Mesenchymal stem cell (in vitro differentiated cells and primary cell): ENCODE data around the gene STUB1.

Source experiments
- DNase-seq: peaks from one replicate; pipeline ENCODE4 v3.0.0-alpha.2; 2013
- H2AFZ ChIP-seq: one replicate; pipeline ENCODE4 v1.6.1; 2013; ENCODE audit warnings: low read depth, mild to moderate bottlenecking, control low read depth, inconsistent platforms, low read length, moderate library complexity
- H2AK5ac ChIP-seq: 2 replicates; pipeline ENCODE4 v1.6.1; 2013; ENCODE audit warnings: low read length, moderate library complexity, mild to moderate bottlenecking, inconsistent platforms; ENCODE audit not compliant: severe bottlenecking
- H2BK120ac ChIP-seq: one replicate; pipeline ENCODE4 v1.6.1; 2013; ENCODE audit warnings: low read depth, mild to moderate bottlenecking, inconsistent platforms, low read length, moderate library complexity
- H2BK12ac ChIP-seq, 2 experiments: one replicate each; pipeline ENCODE4 v1.6.1; 2013; ENCODE audit warnings: inconsistent platforms in 2 of 2, low read length in 2 of 2, mild to moderate bottlenecking in 2 of 2, moderate library complexity in 2 of 2, control low read depth in 1 of 2
- H2BK15ac ChIP-seq: one replicate; pipeline ENCODE4 v1.6.1; 2013; ENCODE audit warnings: mild to moderate bottlenecking, low read depth, inconsistent platforms; ENCODE audit not compliant: poor library complexity, severe bottlenecking
- H2BK5ac ChIP-seq: 2 replicates; pipeline ENCODE4 v1.6.1; 2013; ENCODE audit warnings: low read depth, mild to moderate bottlenecking, low read length, control low read depth, inconsistent platforms; ENCODE audit not compliant: poor library complexity, severe bottlenecking
- H3K14ac ChIP-seq, 2 experiments: one replicate each; pipeline ENCODE4 v1.6.1; 2013; ENCODE audit warnings: inconsistent platforms in 2 of 2, low read length in 2 of 2, control low read depth in 1 of 2, mild to moderate bottlenecking in 1 of 2, moderate library complexity in 1 of 2
- H3K18ac ChIP-seq, 2 experiments: one replicate each; pipeline ENCODE4 v1.6.1; 2013; ENCODE audit warnings: inconsistent platforms in 2 of 2, low read length in 2 of 2, control low read depth in 1 of 2, low read depth in 1 of 2, mild to moderate bottlenecking in 1 of 2
- H3K23ac ChIP-seq, 2 experiments: one replicate each; pipeline ENCODE4 v1.6.1; 2013; ENCODE audit warnings: inconsistent platforms in 2 of 2, low read length in 2 of 2, mild to moderate bottlenecking in 2 of 2, moderate library complexity in 2 of 2, control low read depth in 1 of 2
- H3K27ac ChIP-seq: 2 replicates; pipeline ENCODE4 v1.5.1; 2013; ENCODE audit warnings: mild to moderate bottlenecking, moderate library complexity, low read length, control low read depth, inconsistent platforms; ENCODE audit not compliant: poor library complexity, severe bottlenecking
- H3K27me3 ChIP-seq, 2 experiments: 2 replicates each; pipeline versions ENCODE4 v1.6.1 to v1.7.0; 2013; ENCODE audit warnings: low read length in 2 of 2, mild to moderate bottlenecking in 2 of 2, moderate library complexity in 2 of 2, control low read depth in 1 of 2, inconsistent platforms in 1 of 2; ENCODE audit not compliant: control insufficient read depth in 1 of 2, insufficient read depth in 1 of 2
- H3K36me3 ChIP-seq, 2 experiments: 2 replicates each; pipeline versions ENCODE4 v1.6.1 to v1.7.0; 2013; ENCODE audit warnings: low read length in 2 of 2, control low read depth in 1 of 2, inconsistent platforms in 1 of 2, low read depth in 1 of 2, mild to moderate bottlenecking in 1 of 2; ENCODE audit not compliant: insufficient read depth in 2 of 2, control insufficient read depth in 1 of 2
- H3K4ac ChIP-seq, 2 experiments: one replicate each; pipeline ENCODE4 v1.6.1; 2013; ENCODE audit warnings: inconsistent platforms in 2 of 2, low read length in 2 of 2, mild to moderate bottlenecking in 2 of 2, moderate library complexity in 2 of 2, control low read depth in 1 of 2, low read depth in 1 of 2
- H3K4me1 ChIP-seq: 2 replicates; pipeline ENCODE4 v1.6.1; 2013; ENCODE audit warnings: low read depth, low read length, control low read depth; ENCODE audit not compliant: control insufficient read depth, insufficient read depth
- H3K4me2 ChIP-seq: 2 replicates; pipeline ENCODE4 v1.6.1; 2013; ENCODE audit warnings: low read length, mild to moderate bottlenecking, inconsistent platforms; ENCODE audit not compliant: poor library complexity, severe bottlenecking
- H3K4me3 ChIP-seq, 2 experiments: 2 replicates each; pipeline versions ENCODE4 v1.5.1 to v1.7.0; 2013; ENCODE audit warnings: low read length in 2 of 2, mild to moderate bottlenecking in 2 of 2, control low read depth in 1 of 2, low read depth in 1 of 2; ENCODE audit not compliant: insufficient read depth in 1 of 2
- H3K79me1 ChIP-seq: replicated peaks from 2 replicates; pipeline ENCODE4 v1.6.1; 2013; ENCODE audit warnings: mild to moderate bottlenecking, control low read depth, low read length, inconsistent platforms; ENCODE audit not compliant: poor library complexity, severe bottlenecking
- H3K9ac ChIP-seq: 2 replicates; pipeline ENCODE4 v1.7.0; 2013; ENCODE audit warnings: mild to moderate bottlenecking, low read length, moderate library complexity
- H3K9me3 ChIP-seq: 2 replicates; pipeline ENCODE4 v1.7.0; 2013; ENCODE audit warnings: mild to moderate bottlenecking, low read length; ENCODE audit not compliant: control insufficient read depth
- H4K8ac ChIP-seq: one replicate; pipeline ENCODE4 v1.6.1; 2013; ENCODE audit warnings: inconsistent platforms, mild to moderate bottlenecking, low read length, moderate library complexity
- H4K91ac ChIP-seq: one replicate; pipeline ENCODE4 v1.6.1; 2013; ENCODE audit warnings: mild to moderate bottlenecking, low read length, inconsistent platforms
- WGBS: methylation state at CpG from one replicate; pipeline ENCODE4 v1.1.7; 2013; ENCODE audit warnings: mixed read lengths; 5-methylcytosine and 5-hydroxymethylcytosine counted together

Gene STUB1

GRCh38 chr16:671353-672131, 8.7 kb upstream of the STUB1 start:
- no peak overlapping the region for H3K4ac ChIP-seq
- no peak overlapping the region for H2AK5ac ChIP-seq
- no peak overlapping the region for H2AFZ ChIP-seq
- DNase-seq = no peak
- peaks cover 41 to 62% of the 10 kb centered on the region in 2 experiments for H3K36me3 ChIP-seq
- H3K9ac ChIP-seq = no peak overlapping the region
- no peak overlapping the region for H2BK5ac ChIP-seq
- no peaks in the 10 kb centered on the region for H3K27me3 ChIP-seq
- H4K91ac ChIP-seq = no peak overlapping the region
- no peak overlapping the region for H3K27ac ChIP-seq
- 96% methylated on average over 40 of the region's 40 CpGs for WGBS
- no peak overlapping the region for H3K4me2 ChIP-seq
- H3K79me1 ChIP-seq = peaks cover 23% of the 10 kb centered on the region
- H2BK120ac ChIP-seq = no peak overlapping the region
- H3K9me3 ChIP-seq = no peaks in the 10 kb centered on the region
- H3K23ac ChIP-seq = no peak overlapping the region
- no peak overlapping the region for H4K8ac ChIP-seq
- H3K14ac ChIP-seq = no peak overlapping the region
- H3K18ac ChIP-seq = no peak overlapping the region
- H2BK12ac ChIP-seq = no peak overlapping the region
- peaks cover 39% of the 10 kb centered on the region for H3K4me1 ChIP-seq
- no peak overlapping the region for H3K4me3 ChIP-seq
- H2BK15ac ChIP-seq = no peak overlapping the region

- DNase-seq = no peak
- Histone ChIP-seq H2BK15ac (no peak overlapping the region), H3K36me3 (peaks cover 41 to 65% of the 10 kb centered on the region in 2 experiments), H2AK5ac (no peak overlapping the region), H3K4ac (no peak overlapping the region), H3K4me1 (peaks cover 40% of the 10 kb centered on the region), H3K18ac (no peak overlapping the region), H3K14ac (no peak overlapping the region), H3K79me1 (peaks cover 23% of the 10 kb centered on the region), H2BK120ac (no peak overlapping the region), H3K27me3 (no peaks in the 10 kb centered on the region), H2AFZ (no peak overlapping the region), H3K4me3 (no peak overlapping the region), H4K91ac (peak overlapping the region; percentile 46), H3K9me3 (no peaks in the 10 kb centered on the region), H3K23ac (no peak overlapping the region), H3K9ac (no peak overlapping the region), H2BK12ac (no peak overlapping the region), H3K27ac (no peak overlapping the region), H3K4me2 (no peak overlapping the region), H2BK5ac (no peak overlapping the region), H4K8ac (no peak overlapping the region)
- WGBS = 98% methylated on average over 19 of the region's 19 CpGs
These were observed 7.8 kb upstream of the STUB1 start for GRCh38 chr16:672371-672770.

- H3K23ac ChIP-seq = no peak overlapping the region
- H4K8ac ChIP-seq = no peak overlapping the region
- H3K4me1 ChIP-seq = peaks cover 37% of the 10 kb centered on the region
- DNase-seq = no peak
- no peaks in the 10 kb centered on the region for H3K27me3 ChIP-seq
- peak overlapping the region; percentile 46 for H4K91ac ChIP-seq
- no peak overlapping the region for H2BK15ac ChIP-seq
- no peak overlapping the region for H3K9ac ChIP-seq
- H3K36me3 ChIP-seq = peaks cover 41 to 70% of the 10 kb centered on the region in 2 experiments
- H2BK5ac ChIP-seq = no peak overlapping the region
- no peak overlapping the region for H3K18ac ChIP-seq
- H2AK5ac ChIP-seq = no peak overlapping the region
- no peak overlapping the region for H3K27ac ChIP-seq
- WGBS = 95% methylated on average over 21 of the region's 21 CpGs
- no peak overlapping the region for H3K14ac ChIP-seq
- H2BK120ac ChIP-seq = no peak overlapping the region
- H2AFZ ChIP-seq = no peak overlapping the region
- H3K4me3 ChIP-seq = no peak overlapping the region
- H3K9me3 ChIP-seq = no peaks in the 10 kb centered on the region
- no peak overlapping the region for H2BK12ac ChIP-seq
- peaks cover 23% of the 10 kb centered on the region for H3K79me1 ChIP-seq
- no peak overlapping the region for H3K4ac ChIP-seq
- no peak overlapping the region for H3K4me2 ChIP-seq
These were observed 7.4 kb upstream of the STUB1 start for GRCh38 chr16:672851-673250.

- H3K23ac ChIP-seq = no peak overlapping the region
- no peak overlapping the region for H2AK5ac ChIP-seq
- H3K4me1 ChIP-seq = peaks cover 41% of the 10 kb centered on the region
- no peak overlapping the region for H3K14ac ChIP-seq
- WGBS = 97% methylated on average over 17 of the region's 18 CpGs
- no peak overlapping the region for H2BK12ac ChIP-seq
- no peak for DNase-seq
- no peak overlapping the region for H2BK120ac ChIP-seq
- no peak overlapping the region for H3K27ac ChIP-seq
- peaks cover 23% of the 10 kb centered on the region for H3K79me1 ChIP-seq
- no peaks in the 10 kb centered on the region for H3K9me3 ChIP-seq
- no peaks in the 10 kb centered on the region for H3K27me3 ChIP-seq
- H2BK15ac ChIP-seq = peak overlapping the region; percentile 8
- no peak overlapping the region for H3K4ac ChIP-seq
- no peak overlapping the region for H2BK5ac ChIP-seq
- no peak overlapping the region for H2AFZ ChIP-seq
- H3K9ac ChIP-seq = no peak overlapping the region
- no peak overlapping the region for H4K8ac ChIP-seq
- peaks cover 41 to 74% of the 10 kb centered on the region in 2 experiments for H3K36me3 ChIP-seq
- H3K18ac ChIP-seq = no peak overlapping the region
- no peak overlapping the region for H4K91ac ChIP-seq
- H3K4me3 ChIP-seq = no peak overlapping the region
- no peak overlapping the region for H3K4me2 ChIP-seq
These were observed 6.7 kb upstream of the STUB1 start for GRCh38 chr16:673399-673991.
